Testis (tissue), 3 donors: ENCODE results near the gene FEM1C. TPM values are rescaled to one million over a fixed set of nuclear protein-coding genes. Genes with fewer than 3 reads are reported as not detected.
A peak's percentile ranks its signal among the peaks of the same experiment; 100 is the strongest.

Source experiments
- DNase-seq: peaks from one replicate; pipeline ENCODE4 v3.0.0-alpha.2; 2019
- H3K27ac ChIP-seq, 2 donors: fragments of 200-600 bp; sonication (generic); one replicate each; pipeline ENCODE4 v1.5.1; 2019
- H3K27me3 ChIP-seq: fragments of 200-600 bp; sonication (generic); one replicate; pipeline ENCODE4 v1.5.1; 2019
- H3K36me3 ChIP-seq: fragments of 200-600 bp; sonication (generic); one replicate; pipeline ENCODE4 v1.5.1; 2017; ENCODE audit warnings: low read depth; ENCODE audit errors: missing control alignments
- H3K4me1 ChIP-seq: fragments of 200-600 bp; sonication (generic); one replicate; pipeline ENCODE4 v1.5.1; 2019
- H3K4me3 ChIP-seq, 2 donors: fragments of 200-600 bp; sonication (generic); one replicate each; pipeline ENCODE4 v1.5.1; 2017 to 2019
- H3K9me3 ChIP-seq: fragments of 200-600 bp; sonication (generic); one replicate; pipeline ENCODE4 v1.5.1; 2017
- CTCF ChIP-seq, 3 experiments: fragments of 450-650 bp in 2 of 3; fragments of 200-600 bp in 1 of 3; sonication (generic) in 1 of 3; IDR thresholded peaks; one replicate each; pipeline ENCODE4 v1.5.1; 2016 to 2019; ENCODE audit warnings: antibody characterized with exemption in 3 of 3, mild to moderate bottlenecking in 2 of 3, moderate library complexity in 1 of 3
- POLR2A ChIP-seq: fragments of 450-650 bp; IDR thresholded peaks from one replicate; pipeline ENCODE4 v1.6.1; 2017; ENCODE audit warnings: antibody characterized with exemption, mild to moderate bottlenecking, moderate library complexity
- WGBS, 2 donors: methylation state at CpG; one replicate each; pipeline ENCODE4 v1.1.5; 2018; 5-methylcytosine and 5-hydroxymethylcytosine counted together
- intact Hi-C: fragments of 100-400 bp; cut with DNase I; formaldehyde crosslinking; loops from one replicate; pipeline ENCODE4 v1.15.1; 2023; ENCODE audit warnings: low total_unique reads
- polyA plus RNA-seq: library from polyadenylated mRNA; stranded (reverse); fragments of 350-450 nt; fragmentation: Illumina TruSeq; extraction: RNeasy Lipid Tissue Mini Kit (QIAGEN cat#74804); gene quantifications from one replicate; pipeline ENCODE4 v1.2.3, GENCODE V29; 2014; ENCODE audit warnings: low read depth, low replicate concordance; ENCODE audit not compliant: insufficient read depth
- total RNA-seq, 2 donors: library from RNA; depleted of rRNA; stranded (reverse); fragments of >200 nt; gene quantifications; one replicate each; pipeline ENCODE4 v1.2.3, GENCODE V29; 2016

Gene FEM1C
- total and polyA plus RNA-seq, 3 donors from 2014 or later = 20.0 to 28.7 (median 25.9) TPM

GRCh38 chr5:115549154-115549553 lies 4.6 kb upstream of the FEM1C start:
- no peak for TF ChIP-seq CTCF (IDR thresholded peaks at IDR 0.05)
- TF ChIP-seq POLR2A = no peak
- no peaks in the 10 kb centered on the region for H3K27me3 ChIP-seq
- no peak overlapping the region for H3K4me3 ChIP-seq
- intact Hi-C loops = no loop called here
- H3K36me3 ChIP-seq = no peaks in the 10 kb centered on the region
- H3K9me3 ChIP-seq = no peaks in the 10 kb centered on the region
- DNase-seq = no peak
- no peaks in the 10 kb centered on the region for H3K4me1 ChIP-seq
- WGBS, 2 donors = 62 to 73% methylated on average over 3 of the region's 3 CpGs
- no peak overlapping the region for H3K27ac ChIP-seq

GRCh38 chr5:115548683-115549082 lies 4.1 kb upstream of the FEM1C start:
- Histone ChIP-seq H3K4me3 (no peak overlapping the region), H3K27ac (no peak overlapping the region), H3K9me3 (no peaks in the 10 kb centered on the region), H3K4me1 (no peaks in the 10 kb centered on the region), H3K27me3 (no peaks in the 10 kb centered on the region), H3K36me3 (no peaks in the 10 kb centered on the region)
- no peak for TF ChIP-seq CTCF (IDR thresholded peaks at IDR 0.05)
- TF ChIP-seq POLR2A = no peak
- intact Hi-C loops = no loop called here
- DNase-seq = no peak
- 89 to 92% methylated on average over 4 of the region's 4 CpGs for WGBS, 2 donors

GRCh38 chr5:115545351-115545882 lies 842 bp upstream of the FEM1C start:
- intact Hi-C loops = no loop called here
- TF ChIP-seq POLR2A (no peak), CTCF (IDR thresholded peaks at IDR 0.05) (no peak)
- Histone ChIP-seq H3K27ac (peak overlapping the region; percentile 99), H3K27me3 (no peaks in the 10 kb centered on the region), H3K36me3 (no peaks in the 10 kb centered on the region), H3K4me3 (peak overlapping the region; percentile 94 to 98), H3K4me1 (peaks cover 20% of the 10 kb centered on the region), H3K9me3 (no peaks in the 10 kb centered on the region)
- DNase-seq = no peak
- 55 to 82% methylated on average over 9 of the region's 9 CpGs for WGBS, 2 donors

- Histone ChIP-seq H3K9me3 (no peaks in the 10 kb centered on the region), H3K4me3 (peak overlapping the region; percentile 94 to 98), H3K4me1 (peaks cover 29% of the 10 kb centered on the region), H3K36me3 (no peaks in the 10 kb centered on the region), H3K27ac (peak overlapping the region; percentile 99), H3K27me3 (no peaks in the 10 kb centered on the region)
- WGBS, 2 donors = 0 to 2% methylated on average over 18 to 20 of the region's 20 CpGs
- peak; percentile 54 for DNase-seq
- TF ChIP-seq POLR2A = no peak
- TF ChIP-seq CTCF (IDR thresholded peaks at IDR 0.05) = no peak
- intact Hi-C loops = no loop called here
These were observed 536 bp downstream of the FEM1C start for GRCh38 chr5:115544043-115544435.

GRCh38 chr5:115543365-115544042 lies 1.1 kb downstream of the FEM1C start:
- intact Hi-C loops = no loop called here

More at GRCh38 chr5:115543365-115544042, 1.1 kb downstream of the FEM1C start:
- no peaks in the 10 kb centered on the region for H3K36me3 ChIP-seq
- H3K27ac ChIP-seq = peak overlapping the region; percentile 99
- WGBS, 2 donors = 1 to 4% methylated on average over 15 of the region's 15 CpGs
- H3K27me3 ChIP-seq = no peaks in the 10 kb centered on the region
- H3K4me3 ChIP-seq = peak overlapping the region; percentile 94 to 98
- TF ChIP-seq POLR2A = no peak
- TF ChIP-seq CTCF (IDR thresholded peaks at IDR 0.05) = no peak
- no peak for DNase-seq
- H3K9me3 ChIP-seq = no peaks in the 10 kb centered on the region
- peaks cover 29% of the 10 kb centered on the region for H3K4me1 ChIP-seq
